Brain microvascular endothelial cell (primary cell): ENCODE results near the gene QRFP.

Experiments
- DNase-seq: peaks from one replicate; pipeline ENCODE4 v3.0.0-alpha.2; 2020
- H3K27ac ChIP-seq: fragments of 250-450 bp; sonication (Bioruptor Pico); 2 replicates; pipeline ENCODE4 v1.5.1; 2020; ENCODE audit warnings: mild to moderate bottlenecking, moderate library complexity
- H3K27me3 ChIP-seq: fragments of 250-450 bp; sonication (Bioruptor Pico); replicated peaks from 2 replicates; pipeline ENCODE4 v1.5.1; 2020; ENCODE audit warnings: mild to moderate bottlenecking
- H3K36me3 ChIP-seq: fragments of 250-450 bp; sonication (Bioruptor Pico); replicated peaks from 2 replicates; pipeline ENCODE4 v1.5.1; 2020; ENCODE audit warnings: mild to moderate bottlenecking
- H3K4me3 ChIP-seq: 2 replicates; pipeline ENCODE4 v1.5.1; 2011; ENCODE audit warnings: low read depth, mild to moderate bottlenecking, control low read depth, low read length, moderate library complexity
- CTCF ChIP-seq: IDR thresholded peaks from 2 replicates; pipeline ENCODE4 v1.5.1; 2011; ENCODE audit warnings: low read depth, mild to moderate bottlenecking, moderate library complexity, low read length, control low read depth, inconsistent platforms; ENCODE audit errors: missing control alignments
- in situ Hi-C: cut with HindIII; loops from 2 replicates; pipeline ENCODE4 v1.10.0; 2017; ENCODE audit warnings: low sequenced_read_pairs, low pct_ligation_motif_present

Gene QRFP

GRCh38 chr9:130930804-130931349, 34.3 kb upstream of the QRFP start:
- TF ChIP-seq CTCF: no peak
- DNase-seq: no peak
- Histone ChIP-seq H3K4me3 (no peak overlapping the region), H3K36me3 (no peaks in the 10 kb centered on the region), H3K27me3 (peaks cover 15% of the 10 kb centered on the region), H3K27ac (no peak overlapping the region)
- in situ Hi-C loops: no loop called here

GRCh38 chr9:130930132-130930803, 33.7 kb upstream of the QRFP start:
- TF ChIP-seq CTCF: no peak
- in situ Hi-C loops: no loop called here
- H3K27me3 ChIP-seq: peaks cover 18% of the 10 kb centered on the region
- DNase-seq: no peak
- H3K36me3 ChIP-seq: no peaks in the 10 kb centered on the region
- no peak overlapping the region for H3K27ac ChIP-seq
- H3K4me3 ChIP-seq: no peak overlapping the region

DNA sequence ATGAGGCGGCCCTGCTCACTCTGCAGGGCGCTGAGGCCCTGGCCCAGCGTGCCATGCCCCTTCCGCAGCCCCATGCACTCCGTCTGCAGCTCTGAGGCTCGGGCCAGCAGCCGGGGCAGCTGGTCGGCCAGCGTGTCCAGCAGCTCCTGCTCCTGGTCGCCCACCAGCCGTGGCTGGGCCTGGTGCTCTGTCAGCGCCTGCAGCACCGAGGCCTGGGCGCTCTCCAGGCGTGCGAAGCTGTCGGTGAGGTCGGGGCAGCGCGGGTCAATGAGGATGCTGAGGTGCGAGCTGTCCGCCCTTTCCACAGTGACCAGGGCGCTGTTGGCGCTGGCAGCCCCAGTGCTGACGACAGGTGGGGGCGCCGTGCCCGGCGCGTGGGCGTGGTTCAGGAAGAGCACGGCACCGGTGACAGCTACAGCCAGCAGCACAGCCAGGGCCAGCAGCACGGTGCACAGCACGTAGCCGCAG, 33.0 kb upstream of the QRFP start:
- no peak overlapping the region for H3K27ac ChIP-seq
- in situ Hi-C loops: no loop called here

GRCh38 chr9:130927995-130928900, 31.6 kb upstream of the QRFP start:
- no peak for TF ChIP-seq CTCF

More for the DNA sequence above, 33.0 kb upstream of the QRFP start:
- no peak for TF ChIP-seq CTCF
- H3K27me3 ChIP-seq: peaks cover 24% of the 10 kb centered on the region
- DNase-seq: no peak
- H3K36me3 ChIP-seq: no peaks in the 10 kb centered on the region
- H3K4me3 ChIP-seq: no peak overlapping the region

DNA sequence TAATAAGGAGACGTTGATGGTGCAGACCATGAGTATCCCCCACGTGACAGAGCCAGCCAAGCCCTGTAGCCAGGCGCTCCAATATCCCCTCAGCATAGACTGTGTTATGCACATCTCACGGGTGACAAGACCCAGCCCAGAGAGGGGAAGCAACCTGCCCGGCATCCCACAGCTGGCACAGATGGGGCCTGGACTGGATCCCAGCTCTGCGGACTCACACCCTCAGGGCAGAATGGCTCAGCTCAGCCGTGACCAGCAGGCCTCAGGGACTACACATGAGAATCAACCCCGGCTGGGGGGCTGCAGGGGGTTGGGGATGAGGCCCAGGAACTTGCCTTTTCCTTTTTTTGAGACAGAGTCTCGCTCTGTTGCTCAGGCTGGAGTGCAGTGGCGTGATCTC, 30.7 kb upstream of the QRFP start:
- TF ChIP-seq CTCF: no peak
- H3K36me3 ChIP-seq: no peaks in the 10 kb centered on the region
- H3K27me3 ChIP-seq: peaks cover 35% of the 10 kb centered on the region
- in situ Hi-C loops: no loop called here
- H3K27ac ChIP-seq: no peak overlapping the region
- no peak for DNase-seq
- no peak overlapping the region for H3K4me3 ChIP-seq

More at GRCh38 chr9:130927995-130928900, 31.6 kb upstream of the QRFP start:
- in situ Hi-C loops: no loop called here
- Histone ChIP-seq H3K27ac (no peak overlapping the region), H3K36me3 (no peaks in the 10 kb centered on the region), H3K27me3 (peaks cover 30% of the 10 kb centered on the region), H3K4me3 (no peak overlapping the region)
- DNase-seq: peak; percentile 18
